Left ventricle myocardium superior (tissue), 1 donor: ENCODE data around the gene BDNF. TPM values are rescaled to one million over a fixed set of nuclear protein-coding genes. Genes with fewer than 3 reads are reported as not detected.
"Not testable (repeated sequence)": the region's sequence is repeated elsewhere in the genome, so short reads cannot be mapped to it uniquely, and the experiment has no call there.

Experiments
- ATAC-seq: fragments of 200-7000 bp; cut with Tn5 transposase; one replicate; pipeline ENCODE4 v1.9.1; 2020; ENCODE audit warnings: mild to moderate bottlenecking, moderate library complexity
- DNase-seq: peaks from one replicate; pipeline ENCODE4 v3.0.0-alpha.2; 2020
- intact Hi-C: fragments of 100-400 bp; cut with micrococcal nuclease; formaldehyde crosslinking; loops from one replicate; pipeline ENCODE4 v1.11.0; 2022
- long read RNA-seq: library from polyadenylated mRNA; unstranded; transcript quantifications from one replicate; pipeline ENCODE4 v2.0.0, GENCODE V29; 2021
- total RNA-seq: library from RNA; stranded (reverse); fragmentation: NEBNext Ultra II Directional; extraction: Animal tissue kit (Norgen Biotek cat#: 25700); gene quantifications from one replicate; pipeline ENCODE4 v1.2.1, GENCODE V29; 2021
- donor health status: DM: no; HTN: yes; CAD: no; lungs with severe emphysema.

BDNF gene
- 2.4 TPM for total RNA-seq
- long read RNA-seq, full-length matches to known transcripts, result 12 of 13 reads
- long read RNA-seq, partial matches to known transcripts, result 0 of 13 reads
- long read RNA-seq, other reads (novel, unspliced or antisense), result 1 of 13 reads

DNA sequence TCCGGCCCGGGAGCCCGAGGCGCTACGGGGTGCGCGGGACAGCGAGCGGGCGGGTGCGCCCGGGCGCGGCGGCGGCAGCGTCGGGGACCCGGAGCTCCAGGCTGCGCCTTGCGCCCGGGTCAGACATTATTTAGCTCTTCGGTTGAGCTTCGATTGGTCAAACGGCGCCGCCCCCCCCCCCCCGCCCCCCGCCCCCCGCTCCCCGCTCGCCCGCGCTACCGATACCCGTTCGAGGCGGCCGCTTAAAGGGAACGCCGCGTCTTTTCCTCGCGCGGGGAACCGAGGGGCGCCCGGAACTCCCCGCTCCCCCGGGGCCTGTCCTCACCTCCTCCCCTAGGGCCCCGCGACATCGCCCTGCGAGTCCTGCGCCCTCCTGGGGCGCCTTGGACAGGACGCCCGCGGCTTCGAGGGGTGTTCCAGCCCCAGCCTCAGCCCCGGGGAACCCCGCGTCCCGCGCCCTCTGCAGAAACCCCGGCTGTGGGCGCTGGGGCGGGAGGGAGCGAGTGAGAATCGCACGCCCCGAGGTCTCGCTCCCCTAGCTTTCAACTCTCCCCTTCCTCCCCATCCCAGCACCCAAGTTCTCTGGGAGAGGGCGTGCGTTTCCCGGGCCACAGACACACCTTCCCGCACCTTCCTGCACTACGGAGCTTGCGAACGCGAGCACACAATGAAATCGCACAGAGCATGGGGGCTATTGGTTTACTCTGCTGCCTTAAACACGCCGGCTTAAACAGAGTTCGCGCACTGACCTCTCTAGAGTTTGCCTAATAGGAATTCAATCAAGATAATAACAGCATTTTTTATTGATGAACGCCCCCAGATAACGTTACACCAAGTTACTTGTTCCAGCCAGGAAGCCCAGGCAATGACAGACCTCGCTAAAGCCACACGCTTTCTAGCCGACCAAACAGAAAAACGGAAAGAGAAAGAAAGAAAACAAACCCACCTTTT lies at the start of gene BDNF:
Gene BDNF (minus strand): TSS at position 105 of the 951 bp plus-strand sequence. CDS start 41,891 bp downstream, outside the sequence.
- ATAC-seq (peak; percentile 63), DNase-seq (peak; percentile 40)
- intact Hi-C loops, result no loop called here

GRCh38 chr11:27740362-27741013 lies 40.2 kb upstream of the BDNF start:
- ATAC-seq, result no peak
- DNase-seq, result no peak
- intact Hi-C loops, result no loop called here

DNA sequence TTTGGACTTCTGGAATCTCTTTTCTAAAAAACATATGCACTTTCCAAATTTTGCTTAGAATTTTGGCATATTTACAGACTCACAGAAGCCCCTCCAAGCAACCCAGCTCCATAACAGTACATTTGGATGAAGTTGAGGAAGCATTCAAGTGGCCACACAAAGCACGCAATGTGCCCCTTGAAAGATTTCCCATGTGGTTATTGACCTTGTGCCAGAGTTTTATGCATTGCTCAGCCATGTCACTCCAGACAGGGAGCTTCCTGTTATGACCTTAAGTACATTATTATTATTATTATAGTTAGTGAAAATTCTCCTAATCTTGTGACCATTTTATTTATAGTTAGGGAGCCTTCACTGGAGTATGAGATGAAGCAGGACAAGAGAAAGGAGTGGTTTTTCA lies 35.0 kb upstream of the BDNF start:
- intact Hi-C loops, result no loop called here
- ATAC-seq (no peak), DNase-seq (no peak)

DNA sequence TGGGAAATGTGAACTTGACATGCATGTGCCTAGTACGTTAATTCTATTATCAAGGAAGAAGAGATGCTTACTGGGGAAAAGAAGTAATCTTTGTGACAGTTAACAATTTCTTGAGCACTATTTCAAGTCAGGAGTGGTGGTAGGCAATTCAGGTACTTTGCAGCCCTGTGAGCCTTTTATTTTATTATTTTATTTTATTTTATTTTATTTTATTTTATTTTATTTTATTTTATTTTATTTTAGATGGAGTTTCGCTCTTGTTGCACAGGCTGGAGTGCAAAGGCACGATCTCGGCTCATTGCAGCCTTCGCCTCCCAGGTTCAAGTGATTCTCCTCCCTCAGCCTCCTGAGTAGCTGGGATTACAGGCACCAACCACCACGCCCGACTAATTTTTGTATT lies 31.5 kb upstream of the BDNF start:
- DNase-seq, intact Hi-C loops, ATAC-seq: not testable (repeated sequence)

DNA sequence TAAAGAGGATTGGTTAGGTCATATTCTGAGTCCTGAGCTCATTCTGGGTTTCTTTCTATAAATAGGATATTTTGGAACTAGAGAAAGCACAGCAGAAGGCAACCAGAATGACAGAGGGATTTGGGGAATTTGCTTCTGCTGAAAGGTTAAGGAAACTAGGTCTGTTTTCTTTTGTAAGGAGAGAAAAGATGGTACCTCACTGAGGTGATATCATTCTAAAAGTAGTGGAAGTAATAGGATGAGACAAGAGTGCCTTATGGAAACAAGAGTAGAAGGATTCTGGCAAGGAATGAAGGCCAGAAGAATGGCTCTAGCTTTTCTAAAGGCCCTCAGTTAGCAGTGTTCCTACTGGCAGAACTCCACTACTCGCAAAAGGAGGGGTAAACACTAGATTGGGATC lies 26.7 kb upstream of the BDNF start:
- intact Hi-C loops, result no loop called here
- DNase-seq (no peak), ATAC-seq (no peak)

DNA sequence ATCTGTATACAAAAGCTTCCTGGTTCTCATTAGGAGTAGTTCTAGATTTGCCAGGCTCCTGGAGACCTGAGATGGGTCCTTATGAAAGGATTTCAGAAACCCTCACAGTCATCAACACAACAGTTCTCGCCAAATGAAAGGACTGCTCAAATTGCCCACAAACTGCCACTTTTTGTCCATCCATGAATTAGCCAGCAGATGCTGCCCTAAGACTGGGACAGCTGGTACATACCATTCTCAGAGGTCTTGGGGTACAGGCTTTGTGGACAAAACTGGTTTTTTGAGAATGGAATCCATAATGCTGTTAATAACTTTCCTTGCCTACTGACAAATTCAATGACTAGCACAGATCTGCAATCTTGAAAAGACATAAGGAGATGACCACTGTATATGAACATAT lies 23.4 kb upstream of the BDNF start:
- DNase-seq, result no peak
- no peak for ATAC-seq

DNA sequence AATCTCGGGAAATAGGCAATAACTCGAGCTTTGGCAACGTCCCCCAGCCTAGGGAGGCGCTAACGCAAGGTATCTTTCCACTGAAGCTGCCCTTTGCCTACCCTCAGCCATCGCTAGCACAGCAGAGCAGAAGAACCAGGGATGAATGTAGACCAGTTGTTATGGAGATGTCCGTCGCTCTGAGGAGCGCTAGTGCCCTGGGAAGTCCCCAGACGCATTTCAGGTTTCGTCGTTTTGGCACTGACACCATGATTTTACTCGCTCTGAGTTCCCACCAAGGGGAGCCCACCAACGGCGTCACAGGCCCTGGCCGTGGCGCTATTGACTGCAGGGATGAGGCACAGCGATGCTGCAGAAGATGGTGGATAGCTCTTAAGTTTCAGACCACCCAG lies 22.7 kb upstream of the BDNF start:
- intact Hi-C loops, result no loop called here
- no peak for ATAC-seq
- DNase-seq, result no peak

More for the DNA sequence above, 23.4 kb upstream of the BDNF start:
- intact Hi-C loops, result no loop called here

- ATAC-seq (no peak), DNase-seq (no peak)
- intact Hi-C loops, result no loop called here
These were observed 22.1 kb upstream of the BDNF start for GRCh38 chr11:27722117-27722952.

DNA sequence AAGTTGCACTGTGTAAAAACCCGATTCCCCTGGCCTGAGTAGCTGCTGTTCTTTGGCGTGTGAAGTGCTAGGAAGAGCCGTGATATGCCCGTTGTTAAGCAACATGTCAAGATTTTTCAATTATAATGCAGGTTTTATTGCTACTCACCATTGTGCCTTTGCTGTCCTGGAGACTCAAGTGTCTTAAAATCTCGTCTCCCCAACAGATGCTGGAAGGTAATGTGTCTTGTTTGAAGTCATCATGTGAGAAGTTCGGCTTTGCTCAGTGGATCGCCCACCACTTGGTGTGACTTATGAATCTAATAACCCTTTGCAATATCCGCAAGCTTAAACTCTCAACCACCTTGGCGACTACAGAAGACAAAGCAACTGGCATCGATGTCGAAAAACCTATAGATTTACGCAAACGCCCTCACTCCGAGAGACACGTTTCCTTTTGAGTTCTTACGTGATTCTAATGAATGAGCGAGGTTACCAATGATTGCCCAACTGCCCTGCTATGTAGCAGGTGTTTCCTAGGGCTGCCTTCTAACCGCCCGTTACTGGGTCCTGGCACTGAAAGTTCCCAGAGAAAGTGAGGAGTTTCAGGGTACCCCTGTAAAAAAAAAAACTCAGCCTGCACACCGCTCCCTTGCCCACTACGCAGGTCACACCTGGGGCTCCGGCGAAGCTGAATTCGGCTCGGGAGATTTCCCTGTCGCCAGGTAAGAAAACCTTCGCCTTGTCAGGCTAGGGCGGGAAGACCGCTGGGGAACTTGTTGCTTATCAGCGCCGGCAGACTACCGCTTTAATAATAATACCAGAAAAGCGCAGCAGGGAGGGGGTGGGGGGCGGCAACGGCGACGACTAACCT lies 21.2 kb upstream of the BDNF start:
- intact Hi-C loops, result no loop called here
- DNase-seq, result no peak
- ATAC-seq, result no peak

DNA sequence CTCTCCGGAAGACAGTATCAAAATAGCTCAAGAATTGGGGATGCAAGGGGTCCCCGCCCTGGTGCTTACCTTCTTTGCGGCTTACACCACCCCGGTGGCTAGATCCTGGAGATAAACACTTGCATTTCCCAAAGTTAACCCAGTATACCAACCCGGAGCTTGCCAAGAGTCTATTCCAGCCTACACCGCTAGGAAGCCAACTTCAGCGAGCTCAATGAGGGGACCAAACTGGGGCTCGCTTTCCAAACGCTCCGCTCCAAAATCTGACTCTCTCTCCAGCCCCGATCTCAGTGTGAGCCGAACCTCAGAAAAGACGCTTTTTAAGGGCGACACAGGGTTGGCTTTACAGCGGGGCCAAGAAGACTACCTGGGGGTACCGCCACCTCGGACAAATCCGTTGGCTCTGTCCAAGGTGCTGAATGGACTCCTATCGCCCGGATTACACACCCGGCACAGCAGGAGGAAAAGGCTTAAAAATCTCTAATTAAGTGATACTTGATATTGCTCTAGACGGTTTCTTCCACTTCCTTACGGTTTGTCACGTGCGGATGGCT lies 20.1 kb upstream of the BDNF start:
- DNase-seq (peak; percentile 27), ATAC-seq (peak; percentile 46)
- intact Hi-C loops, result no loop called here

GRCh38 chr11:27719546-27719925 lies 19.3 kb upstream of the BDNF start:
- intact Hi-C loops, result no loop called here
- ATAC-seq (no peak), DNase-seq (no peak)

DNA sequence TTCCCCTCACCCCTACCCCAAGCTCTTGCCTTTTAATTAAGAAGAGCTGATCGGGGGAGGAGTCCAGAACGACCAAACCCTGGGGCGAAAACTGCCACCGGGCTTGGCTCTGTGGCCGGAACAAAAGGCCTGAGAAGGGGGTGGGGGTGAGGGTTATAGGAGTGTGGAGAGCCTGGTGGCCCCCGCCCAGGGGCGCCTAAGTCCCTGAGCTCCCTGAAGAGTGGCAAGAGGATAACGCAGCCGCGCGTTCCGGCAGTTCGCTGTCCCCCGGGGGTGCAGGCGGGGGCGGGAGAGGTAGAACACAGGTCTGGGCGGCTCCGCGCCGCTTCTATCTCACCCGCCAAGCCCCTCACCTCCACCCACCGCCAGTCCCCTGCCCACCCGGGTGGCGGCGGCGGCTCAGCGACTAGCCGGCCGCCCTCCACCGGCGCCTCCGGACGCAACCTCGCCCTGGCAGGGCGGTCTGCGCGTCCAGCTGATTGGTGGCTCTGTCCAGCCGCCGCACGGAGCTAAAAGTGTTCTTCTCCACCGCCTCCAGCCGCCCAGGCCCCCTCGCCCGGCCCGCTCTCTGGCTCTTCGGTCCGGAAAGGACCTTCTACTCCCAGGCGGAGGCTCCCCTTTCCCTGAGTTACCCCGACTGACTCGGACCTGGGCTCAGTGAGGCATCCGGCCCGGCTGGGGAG lies 18.7 kb upstream of the BDNF start:
- peak; percentile 54 for DNase-seq
- intact Hi-C loops, result no loop called here
- peak; percentile 95 for ATAC-seq

GRCh38 chr11:27718346-27718862 lies 18.1 kb upstream of the BDNF start:
- intact Hi-C loops, result no loop called here
- ATAC-seq, result peak; percentile 64
- DNase-seq, result no peak

- no peak for DNase-seq
- no peak for ATAC-seq
- intact Hi-C loops, result no loop called here
These were observed 17.6 kb upstream of the BDNF start for GRCh38 chr11:27717801-27718229.

DNA sequence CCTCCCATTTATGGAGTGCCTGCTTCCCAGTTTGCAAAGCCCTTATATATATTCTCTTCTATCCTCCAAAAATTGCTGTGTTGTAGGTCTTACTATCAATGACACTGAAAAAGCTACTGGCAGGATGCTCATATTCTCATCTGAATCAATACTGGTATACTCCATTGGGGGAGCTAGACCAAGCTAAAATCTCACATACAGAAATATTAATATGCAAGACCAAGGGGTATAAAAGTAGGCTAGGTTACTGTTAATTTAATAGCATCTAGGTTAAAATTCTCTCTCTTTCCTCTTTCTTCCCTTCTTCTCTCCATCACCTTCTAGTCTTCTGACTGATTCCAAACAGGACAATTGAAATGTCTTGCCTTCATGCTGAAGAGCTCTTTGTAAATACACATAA lies 17.1 kb upstream of the BDNF start:
- ATAC-seq, result no peak
- DNase-seq, result no peak
- intact Hi-C loops, result no loop called here

DNA sequence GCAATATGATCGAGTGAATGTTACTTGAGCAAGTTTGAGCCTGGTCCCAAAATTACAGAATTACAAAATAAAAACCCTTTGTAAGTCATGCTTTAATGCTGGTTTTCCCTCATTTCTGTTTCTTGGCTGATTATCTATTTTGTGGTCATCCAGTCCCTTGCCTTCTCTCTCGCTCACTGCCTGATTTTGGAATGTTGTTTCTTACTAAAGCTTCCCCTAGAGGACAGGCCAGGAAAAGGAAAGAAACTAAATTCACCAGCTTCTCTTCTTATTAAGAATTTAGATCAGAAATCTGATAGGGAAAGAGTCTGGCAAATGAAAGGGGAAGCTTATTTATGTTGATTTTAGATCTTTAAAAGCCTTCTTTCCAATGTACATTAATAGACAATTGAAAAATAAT lies 16.6 kb upstream of the BDNF start:
- ATAC-seq (no peak), DNase-seq (no peak)
- intact Hi-C loops, result no loop called here

- DNase-seq, result no peak
- intact Hi-C loops, result no loop called here
- ATAC-seq, result no peak
These were observed 16.0 kb upstream of the BDNF start for GRCh38 chr11:27716216-27716615.
